MM.1S (cell line): ENCODE data around the gene POU2F2.

Experiments used
- DNase-seq: peaks from one replicate; pipeline ENCODE4 v3.0.0-alpha.2; 2015
- H2AFZ ChIP-seq: fragments of 300-600 bp; sonication (generic); 2 replicates; pipeline ENCODE4 v1.6.0; 2016; ENCODE audit warnings: antibody characterized with exemption, low read length
- H3F3A ChIP-seq: fragments of 300-600 bp; sonication (generic); 2 replicates; pipeline ENCODE4 v1.6.1; 2016; ENCODE audit warnings: mild to moderate bottlenecking, antibody characterized with exemption, low read length, moderate library complexity, mixed read lengths; ENCODE audit not compliant: insufficient read depth
- H3K27ac ChIP-seq: fragments of 300-600 bp; sonication (generic); 2 replicates; pipeline ENCODE4 v1.5.1; 2016; ENCODE audit warnings: mild to moderate bottlenecking, low read length
- H3K27me3 ChIP-seq: fragments of 300-600 bp; sonication (generic); replicated peaks from 2 replicates; pipeline ENCODE4 v1.6.0; 2016; ENCODE audit warnings: low read length; ENCODE audit not compliant: insufficient read depth
- H3K36me3 ChIP-seq: fragments of 300-600 bp; sonication (generic); replicated peaks from 2 replicates; pipeline ENCODE4 v1.6.1; 2016; ENCODE audit warnings: mild to moderate bottlenecking, low read length, mixed read lengths; ENCODE audit not compliant: insufficient read depth
- H3K4me1 ChIP-seq: fragments of 300-600 bp; sonication (generic); 2 replicates; pipeline ENCODE4 v1.6.1; 2016; ENCODE audit warnings: low read length, mixed read lengths
- H3K4me2 ChIP-seq: fragments of 300-600 bp; sonication (generic); 2 replicates; pipeline ENCODE4 v1.6.0; 2016; ENCODE audit warnings: low read depth, low read length
- H3K4me3 ChIP-seq: fragments of 300-600 bp; sonication (generic); 2 replicates; pipeline ENCODE4 v1.5.1; 2016; ENCODE audit warnings: low read length, mixed read lengths
- H3K79me2 ChIP-seq: fragments of 300-600 bp; sonication (generic); 2 replicates; pipeline ENCODE4 v1.6.1; 2016; ENCODE audit warnings: mixed run types, low read length, mixed read lengths
- H3K9ac ChIP-seq: fragments of 300-600 bp; sonication (generic); 2 replicates; pipeline ENCODE4 v1.6.1; 2016; ENCODE audit warnings: low read length, mixed read lengths
- H3K9me2 ChIP-seq: fragments of 300-600 bp; sonication (generic); replicated peaks from 2 replicates; pipeline ENCODE4 v1.6.1; 2016; ENCODE audit warnings: mild to moderate bottlenecking, low read length, mixed read lengths; ENCODE audit not compliant: insufficient read depth
- H3K9me3 ChIP-seq: fragments of 300-600 bp; sonication (generic); replicated peaks from 2 replicates; pipeline ENCODE4 v1.6.1; 2016; ENCODE audit warnings: mild to moderate bottlenecking, low read length, mixed read lengths; ENCODE audit not compliant: insufficient read depth
- H4K20me1 ChIP-seq: fragments of 300-600 bp; sonication (generic); 2 replicates; pipeline ENCODE4 v1.6.1; 2016; ENCODE audit warnings: mild to moderate bottlenecking, low read length, moderate library complexity, mixed read lengths; ENCODE audit not compliant: insufficient read depth
- CTCF ChIP-seq: fragments of 300-600 bp; sonication (generic); IDR thresholded peaks from 2 replicates; pipeline ENCODE4 v1.5.1; 2016; ENCODE audit warnings: antibody characterized with exemption, low read length, mixed read lengths
- EZH2 ChIP-seq: fragments of 300-600 bp; sonication (generic); optimal IDR thresholded peaks from 2 replicates; pipeline ENCODE3; 2017; ENCODE audit warnings: low read depth, mild to moderate bottlenecking, antibody characterized with exemption, low read length, mixed read lengths
- EZH2phosphoT487 ChIP-seq: fragments of 300-600 bp; sonication (generic); IDR thresholded peaks from 2 replicates; pipeline ENCODE4 v1.6.1; 2018; ENCODE audit warnings: antibody characterized with exemption, low read length

Gene POU2F2

GRCh38 chr19:42122691-42123607 lies 9.3 kb downstream of the POU2F2 start:
- no peaks in the 10 kb centered on the region for H3K9me2 ChIP-seq
- no peaks in the 10 kb centered on the region for H3K36me3 ChIP-seq
- no peak overlapping the region for H3K9ac ChIP-seq
- no peak overlapping the region for H3K27ac ChIP-seq
- no peaks in the 10 kb centered on the region for H3K9me3 ChIP-seq
- H3K79me2 ChIP-seq = no peaks in the 10 kb centered on the region
- H3K27me3 ChIP-seq = no peaks in the 10 kb centered on the region
- no peak for DNase-seq
- H3K4me3 ChIP-seq = no peak overlapping the region
- no peak for TF ChIP-seq EZH2phosphoT487
- TF ChIP-seq EZH2 = no peak
- no peak for TF ChIP-seq CTCF
- no peaks in the 10 kb centered on the region for H3K4me1 ChIP-seq
- H3F3A ChIP-seq = no peaks in the 10 kb centered on the region
- no peak overlapping the region for H2AFZ ChIP-seq
- no peak overlapping the region for H3K4me2 ChIP-seq
- H4K20me1 ChIP-seq = no peaks in the 10 kb centered on the region

GRCh38 chr19:42121656-42122069 lies 10.6 kb downstream of the POU2F2 start:
- Histone ChIP-seq H3K9me2 (no peaks in the 10 kb centered on the region), H3K4me2 (no peak overlapping the region), H3K9me3 (no peaks in the 10 kb centered on the region), H3K27ac (no peak overlapping the region), H3K4me3 (no peak overlapping the region), H3K9ac (no peak overlapping the region), H3K4me1 (no peaks in the 10 kb centered on the region), H3F3A (no peaks in the 10 kb centered on the region), H4K20me1 (no peaks in the 10 kb centered on the region), H3K27me3 (no peaks in the 10 kb centered on the region), H3K79me2 (no peaks in the 10 kb centered on the region), H3K36me3 (no peaks in the 10 kb centered on the region), H2AFZ (no peak overlapping the region)
- no peak for DNase-seq
- TF ChIP-seq EZH2 (no peak), CTCF (no peak), EZH2phosphoT487 (no peak)

- no peak overlapping the region for H3K9ac ChIP-seq
- H3K9me2 ChIP-seq = no peaks in the 10 kb centered on the region
- no peaks in the 10 kb centered on the region for H3K36me3 ChIP-seq
- no peak overlapping the region for H2AFZ ChIP-seq
- TF ChIP-seq EZH2phosphoT487 = no peak
- H3K4me3 ChIP-seq = no peak overlapping the region
- no peaks in the 10 kb centered on the region for H3K79me2 ChIP-seq
- H3K27me3 ChIP-seq = no peaks in the 10 kb centered on the region
- no peaks in the 10 kb centered on the region for H3F3A ChIP-seq
- DNase-seq = no peak
- no peak overlapping the region for H3K4me2 ChIP-seq
- no peak overlapping the region for H3K27ac ChIP-seq
- H3K9me3 ChIP-seq = no peaks in the 10 kb centered on the region
- H4K20me1 ChIP-seq = no peaks in the 10 kb centered on the region
- H3K4me1 ChIP-seq = no peaks in the 10 kb centered on the region
These were observed 11.1 kb downstream of the POU2F2 start for GRCh38 chr19:42121036-42121621.
